K562 (cell line): Measurements from ENCODE around the gene ANKRD27. TPM values are rescaled to one million over a fixed set of nuclear protein-coding genes. Genes with fewer than 3 reads are reported as not detected.

ENCODE experiments used
- ATAC-seq: fragments of 200-7000 bp; cut with Tn5 transposase; 3 replicates; pipeline ENCODE4 v1.9.1; 2020; ENCODE audit warnings: moderate library complexity
- BruUV-seq: library from RNA; stranded (reverse); fragments of 400-500 nt; replicated peaks from 2 replicates; lab custom pipeline; 2021; lab: Mats Ljungman, UMichigan
- CTCF ChIA-PET: fragments of 300-600 bp; formaldehyde crosslinking; extraction: SDS; loops from one replicate; lab custom pipeline; 2021; ENCODE audit warnings: low intra/inter-chr PET ratio; lab: Yijun Ruan, JAX
- POLR2A ChIA-PET: fragments of 300-600, 350-650 bp; sonication (Branson Sonifier 250); formaldehyde crosslinking; extraction: SDS; loops from one replicate; lab custom pipeline; 2021; ENCODE audit warnings: antibody characterized with exemption, inconsistent platforms; lab: Yijun Ruan, JAX
- DNase-seq, 4 experiments: peaks; one replicate each; pipeline versions ENCODE4 v3.0.0 to v3.0.0-alpha.2; 2011 to 2018; ENCODE audit warnings: low spot score in 3 of 4, mixed read lengths in 3 of 4; ENCODE audit errors: extremely low read depth in 1 of 4
- FAIRE-seq: peaks from 2 replicates; lab custom pipeline; 2011; peaks lifted over from hg19 to GRCh38; lab: Jason Lieb, UNC
- H2AFZ ChIP-seq: 2 replicates; pipeline ENCODE4 v1.6.0; 2011; ENCODE audit warnings: low read depth, low read length, control low read depth, inconsistent platforms
- H3K27ac ChIP-seq: fragments of 200-600 bp; 3 replicates; pipeline ENCODE4 v1.8.0; 2011; ENCODE audit warnings: low read depth, mild to moderate bottlenecking, control low read depth, inconsistent platforms, low read length, moderate library complexity, mixed read lengths; ENCODE audit errors: extremely low read depth
- H3K27me3 ChIP-seq, 2 experiments: fragments of 300-600 bp in 1 of 2; 2 replicates in 1 of 2; 3 replicates in 1 of 2; pipeline versions ENCODE4 v1.6.0 to v1.8.0; 2011; ENCODE audit warnings: inconsistent platforms in 2 of 2, low read length in 2 of 2, mild to moderate bottlenecking in 1 of 2, mixed read lengths in 1 of 2, moderate library complexity in 1 of 2; ENCODE audit not compliant: control insufficient read depth in 2 of 2, insufficient read depth in 2 of 2
- H3K36me3 ChIP-seq: fragments of 300-600 bp; 3 replicates; pipeline ENCODE4 v1.8.0; 2011; ENCODE audit warnings: mild to moderate bottlenecking, low read length, inconsistent platforms; ENCODE audit not compliant: control insufficient read depth, insufficient read depth
- H3K4me1 ChIP-seq, 2 experiments: fragments of 200-600 bp in 1 of 2; replicated peaks in 1 of 2; 2 replicates in 1 of 2; 3 replicates in 1 of 2; pipeline versions ENCODE4 v1.5.1 to v1.8.0; 2011; ENCODE audit warnings: inconsistent platforms in 2 of 2, low read length in 2 of 2, mild to moderate bottlenecking in 1 of 2, mixed read lengths in 1 of 2, moderate library complexity in 1 of 2; ENCODE audit not compliant: control insufficient read depth in 2 of 2, insufficient read depth in 2 of 2
- H3K4me2 ChIP-seq: 2 replicates; pipeline ENCODE4 v1.6.1; 2011; ENCODE audit warnings: low read length, control low read depth, inconsistent platforms, mixed read lengths; ENCODE audit not compliant: insufficient read depth
- H3K4me3 ChIP-seq: fragments of 200-600 bp; sonication (generic), shearing (Covaris generic); 2 replicates; pipeline ENCODE4 v1.5.1; 2016; ENCODE audit warnings: control low read depth, inconsistent platforms
- H3K79me2 ChIP-seq: fragments of 200-600 bp; 3 replicates; pipeline ENCODE4 v1.8.0; 2011; ENCODE audit warnings: low read length, inconsistent platforms; ENCODE audit not compliant: control insufficient read depth, insufficient read depth
- H3K9ac ChIP-seq, 2 experiments: 2 replicates each; pipeline versions ENCODE4 v1.6.0 to v1.6.1; 2011; ENCODE audit warnings: low read depth in 2 of 2, low read length in 2 of 2, control low read depth in 1 of 2, inconsistent platforms in 1 of 2, mild to moderate bottlenecking in 1 of 2, mixed read lengths in 1 of 2; ENCODE audit not compliant: insufficient read depth in 1 of 2
- H3K9me1 ChIP-seq: one replicate; pipeline ENCODE4 v1.6.0; 2011; ENCODE audit warnings: inconsistent platforms, mild to moderate bottlenecking, low read length, moderate library complexity; ENCODE audit not compliant: control insufficient read depth, insufficient read depth
- H3K9me3 ChIP-seq: replicated peaks from 2 replicates; pipeline ENCODE4 v1.5.1; 2011; ENCODE audit warnings: low read depth, low read length, inconsistent platforms; ENCODE audit not compliant: control insufficient read depth, insufficient read depth
- H4K20me1 ChIP-seq: replicated peaks from 2 replicates; pipeline ENCODE4 v1.6.1; 2011; ENCODE audit warnings: low read length, inconsistent platforms, mixed read lengths; ENCODE audit not compliant: control insufficient read depth, insufficient read depth
- BDP1 ChIP-seq: IDR thresholded peaks from 3 replicates; pipeline ENCODE4 v1.6.1; 2011; ENCODE audit not compliant: insufficient read length, insufficient read depth
- CBFB ChIP-seq: sonication (generic); formaldehyde crosslinking; IDR thresholded peaks from 2 replicates; pipeline ENCODE4 v1.4.0; 2020; ENCODE audit warnings: mild to moderate bottlenecking, missing genetic modification reagents
- FOXM1 ChIP-seq, 2 experiments: fragments of 450-650 bp in 1 of 2; sonication (generic) in 1 of 2; formaldehyde crosslinking in 1 of 2; IDR thresholded peaks; 2 replicates each; pipeline versions ENCODE4 v1.6.1 to v1.9.0; 2017 to 2022; ENCODE audit warnings: low read depth in 2 of 2, mild to moderate bottlenecking in 2 of 2, missing genetic modification reagents in 1 of 2, moderate library complexity in 1 of 2
- HLTF ChIP-seq: fragments of 450-650 bp; IDR thresholded peaks from 2 replicates; pipeline ENCODE4 v1.6.1; 2016
- HMG20A ChIP-seq: fragments of 450-650 bp; formaldehyde crosslinking; conservative IDR thresholded peaks from 2 replicates; pipeline ENCODE4 v1.4.0; 2020; ENCODE audit warnings: mild to moderate bottlenecking, mixed read lengths
- MAFK ChIP-seq: IDR thresholded peaks from 2 replicates; pipeline ENCODE4 v1.6.1; 2011; ENCODE audit warnings: low read length, improper control_type of control experiment
- MCM3 ChIP-seq: fragments of 450-650 bp; IDR thresholded peaks from 2 replicates; pipeline ENCODE4 v1.6.1; 2016
- PBX2 ChIP-seq, 2 experiments: IDR thresholded peaks in 1 of 2; conservative IDR thresholded peaks in 1 of 2; 2 replicates each; pipeline ENCODE4 v1.6.1; 2016; ENCODE audit warnings: low read depth in 2 of 2, mild to moderate bottlenecking in 1 of 2, missing compliant biosample characterization in 1 of 2, missing genetic modification characterization in 1 of 2, moderate library complexity in 1 of 2
- SMAD3 ChIP-seq: fragments of 450-650 bp; formaldehyde crosslinking; conservative IDR thresholded peaks from 2 replicates; pipeline ENCODE4 v1.4.0; 2020; ENCODE audit warnings: mild to moderate bottlenecking
- STAG1 ChIP-seq: sonication (generic); formaldehyde crosslinking; IDR thresholded peaks from 2 replicates; pipeline ENCODE4 v1.5.0; 2020; ENCODE audit warnings: missing genetic modification reagents, borderline replicate concordance
- ZNF274 ChIP-seq: IDR thresholded peaks from 2 replicates; pipeline ENCODE4 v1.6.1; 2011; ENCODE audit warnings: low read depth, mild to moderate bottlenecking, low read length, moderate library complexity, borderline replicate concordance
- ZNF282 ChIP-seq: sonication (generic); formaldehyde crosslinking; IDR thresholded peaks from 2 replicates; pipeline ENCODE4 v1.8.1; 2023; ENCODE audit warnings: missing genetic modification reagents
- ZNF609 ChIP-seq: sonication (generic); formaldehyde crosslinking; IDR thresholded peaks from 2 replicates; pipeline ENCODE4 v1.8.1; 2023; ENCODE audit warnings: missing genetic modification reagents, mild to moderate bottlenecking, borderline replicate concordance
- WGBS: fragments of 100-300 bp; shearing (Covaris generic); methylation state at CpG from one replicate; pipeline ENCODE4 v1.1.6; 2016; ENCODE audit warnings: low coverage, mixed read lengths; ENCODE audit not compliant: insufficient coverage; ENCODE audit errors: missing lambda C conversion rate; 5-methylcytosine and 5-hydroxymethylcytosine counted together
- in situ Hi-C: fragments of 300-500 bp; cut with MboI; formaldehyde crosslinking; loops from 4 replicates; pipeline ENCODE4 v1.15.0; 2018; ENCODE audit warnings: inconsistent platforms, mixed read lengths
- intact Hi-C: fragments of 100-400 bp; cut with micrococcal nuclease; formaldehyde crosslinking; loops from 2 replicates; pipeline ENCODE4 v1.14.2; 2022
- polyA plus RNA-seq, 8 experiments: library from polyadenylated mRNA; depleted of rRNA in 4 of 8; stranded (reverse) in 5 of 8; unstranded in 3 of 8; fragments of >200 nt; fragmentation: Nextera tagmentation in 2 of 8; fragmentation: Illumina TruSeq in 1 of 8; extraction: Ambion mirVana in 2 of 8; extraction: Trizol in 1 of 8; gene quantifications; 2 replicates each; pipeline versions ENCODE4 v1.2.1 to v1.2.3, GENCODE V29; 2011 to 2014; ENCODE audit warnings: inconsistent platforms in 1 of 8, missing spikeins in 1 of 8
- total RNA-seq, 7 experiments: library from RNA; depleted of rRNA in 6 of 7; stranded (reverse); fragments of >200 nt in 6 of 7; fragmentation: Illumina TruSeq in 2 of 7; extraction: Trizol in 2 of 7; gene quantifications; 2 replicates each; pipeline versions ENCODE4 v1.2.1 to v1.2.3, GENCODE V29; 2011 to 2021; ENCODE audit warnings: low replicate concordance in 1 of 7

The ANKRD27 gene
- total and polyA plus RNA-seq, 9 of the 15 experiments (the other 6 are each of a cell fraction or from before 2014, with no cell fraction given), result 5.3 to 71.3 (median 54.2) TPM

GRCh38 chr19:32563761-32564160 is 111.2 kb downstream of the ANKRD27 start:
- Histone ChIP-seq H3K27ac (no peak overlapping the region), H4K20me1 (0 out of 2 replicates have a peak, but pooled peaks cover 6% of the 10 kb centered on the region), H3K4me2 (no peak overlapping the region), H3K4me1 (no peaks in the 10 kb centered on the region; a peak in 1 of 5 replicates), H3K79me2 (no peaks in the 10 kb centered on the region), H3K4me3 (no peak overlapping the region), H2AFZ (no peak overlapping the region), H3K36me3 (no peaks in the 10 kb centered on the region), H3K9me1 (no peaks in the 10 kb centered on the region), H3K9me3 (no peaks in the 10 kb centered on the region), H3K27me3 (peaks cover 34 to 47% of the 10 kb centered on the region in 2 experiments), H3K9ac (no peak overlapping the region)
- FAIRE-seq, result no peak
- no peak for DNase-seq
- in situ Hi-C loops, result loop anchor here (10.0 kb wide), 1 partner anchor 1899 kb away; no protein-coding TSS in a partner anchor
- BruUV-seq, result no TSS peak
- no peak for ATAC-seq
- POLR2A ChIA-PET, result interaction anchor here (0.7 to 1.0 kb wide), 2 partner anchors 9 to 105 kb away, joined by 3 to 4 read pairs; no protein-coding TSS in a partner anchor
- WGBS, result 31% methylated on average over 9 of the region's 9 CpGs
- CTCF ChIA-PET, result no interaction called here
- intact Hi-C loops, result loop anchor here (10.0 kb wide), 1 partner anchor 99 kb away; no protein-coding TSS in a partner anchor
- TF ChIP-seq PBX2 (CRISPR knock-in tag; IDR thresholded peaks at IDR 0.05; ENCODE audit: low read depth) (no peak), PBX2 (tag; conservative IDR thresholded peaks at IDR 0.05; ENCODE audit: low read depth) (no peak), HLTF (no peak), ZNF274 (no peak), MAFK (no peak), BDP1 (no peak), STAG1 (no peak), FOXM1 (IDR thresholded peaks at IDR 0.05; ENCODE audit: low read depth) (no peak), FOXM1 (CRISPR knock-in tag; IDR thresholded peaks at IDR 0.05; ENCODE audit: low read depth) (no peak), ZNF609 (CRISPR knock-in tag) (no peak), CBFB (CRISPR knock-in tag) (no peak), SMAD3 (CRISPR knock-in tag) (no peak), MCM3 (no peak), HMG20A (CRISPR knock-in tag) (no peak), ZNF282 (CRISPR knock-in tag) (no peak)
